PC-3 (cell line): ENCODE data around the gene C1QTNF9.

Experiments
- EZH2 ChIP-seq: fragments of 300-600 bp; sonication (generic); IDR thresholded peaks from one replicate; pipeline ENCODE4 v1.6.1; 2017; ENCODE audit warnings: antibody characterized with exemption, mild to moderate bottlenecking, low read length; ENCODE audit not compliant: unreplicated experiment
- TF ChIP-seq, protein P1 (sequence below): fragments of 300-600 bp; sonication (generic); conservative IDR thresholded peaks from 2 replicates; pipeline ENCODE4 v1.5.1; 2017; ENCODE audit warnings: antibody characterized with exemption, low read depth, mild to moderate bottlenecking, low read length

- TF ChIP-seq, protein P1, sequence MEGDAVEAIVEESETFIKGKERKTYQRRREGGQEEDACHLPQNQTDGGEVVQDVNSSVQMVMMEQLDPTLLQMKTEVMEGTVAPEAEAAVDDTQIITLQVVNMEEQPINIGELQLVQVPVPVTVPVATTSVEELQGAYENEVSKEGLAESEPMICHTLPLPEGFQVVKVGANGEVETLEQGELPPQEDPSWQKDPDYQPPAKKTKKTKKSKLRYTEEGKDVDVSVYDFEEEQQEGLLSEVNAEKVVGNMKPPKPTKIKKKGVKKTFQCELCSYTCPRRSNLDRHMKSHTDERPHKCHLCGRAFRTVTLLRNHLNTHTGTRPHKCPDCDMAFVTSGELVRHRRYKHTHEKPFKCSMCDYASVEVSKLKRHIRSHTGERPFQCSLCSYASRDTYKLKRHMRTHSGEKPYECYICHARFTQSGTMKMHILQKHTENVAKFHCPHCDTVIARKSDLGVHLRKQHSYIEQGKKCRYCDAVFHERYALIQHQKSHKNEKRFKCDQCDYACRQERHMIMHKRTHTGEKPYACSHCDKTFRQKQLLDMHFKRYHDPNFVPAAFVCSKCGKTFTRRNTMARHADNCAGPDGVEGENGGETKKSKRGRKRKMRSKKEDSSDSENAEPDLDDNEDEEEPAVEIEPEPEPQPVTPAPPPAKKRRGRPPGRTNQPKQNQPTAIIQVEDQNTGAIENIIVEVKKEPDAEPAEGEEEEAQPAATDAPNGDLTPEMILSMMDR = no peak
- TF ChIP-seq EZH2 = no peak
Observed at GRCh38 chr13:24308488-24309020, 826 bp upstream of the C1QTNF9 start.
